ENCODE data around the gene SH3RF3.

Gene SH3RF3

DNA sequence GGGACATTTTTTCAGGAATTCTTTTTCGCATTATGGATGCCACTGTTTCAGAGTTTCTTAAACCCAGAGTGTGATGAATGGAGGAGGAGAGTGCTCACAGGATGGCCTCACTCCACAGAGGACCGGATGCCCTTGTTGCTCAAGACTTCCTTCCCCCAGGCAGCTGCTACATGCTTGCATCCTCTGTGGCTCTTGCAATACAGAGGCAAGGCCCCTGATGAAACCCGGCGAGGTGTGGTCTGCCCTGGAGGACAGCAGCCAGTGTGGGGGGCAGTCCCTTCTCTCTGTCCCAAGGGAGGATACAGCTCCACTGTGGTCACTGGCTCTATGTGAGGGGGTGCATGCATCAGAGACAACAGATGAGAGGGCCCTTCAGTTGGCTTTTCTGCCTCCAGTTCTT, 109.6 kb downstream of the SH3RF3 start:
- DNase-seq (ENCODE audit: low read depth, low spot score) = no peak

DNA sequence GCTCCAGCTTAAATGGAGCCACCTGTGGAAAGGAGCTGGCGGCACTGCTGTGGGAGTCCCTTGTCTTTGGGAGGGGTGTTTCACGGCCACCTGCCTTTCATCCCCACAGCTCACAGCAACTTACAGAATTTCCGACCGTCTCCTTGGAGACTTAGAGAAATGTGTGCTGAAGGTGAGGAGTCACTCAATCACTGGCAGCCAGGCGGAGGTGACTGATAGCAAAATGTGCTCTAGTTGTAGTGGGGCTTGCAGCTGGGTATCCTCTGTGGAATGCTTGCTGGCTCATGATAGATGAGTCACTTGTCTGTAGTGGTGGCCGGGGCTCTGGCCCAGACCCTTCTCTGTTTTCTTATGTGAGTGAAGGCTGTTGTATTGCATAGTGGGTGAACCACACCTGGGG, 110.7 kb downstream of the SH3RF3 start:
- DNase-seq (ENCODE audit: low read depth, low spot score) = no peak

DNA sequence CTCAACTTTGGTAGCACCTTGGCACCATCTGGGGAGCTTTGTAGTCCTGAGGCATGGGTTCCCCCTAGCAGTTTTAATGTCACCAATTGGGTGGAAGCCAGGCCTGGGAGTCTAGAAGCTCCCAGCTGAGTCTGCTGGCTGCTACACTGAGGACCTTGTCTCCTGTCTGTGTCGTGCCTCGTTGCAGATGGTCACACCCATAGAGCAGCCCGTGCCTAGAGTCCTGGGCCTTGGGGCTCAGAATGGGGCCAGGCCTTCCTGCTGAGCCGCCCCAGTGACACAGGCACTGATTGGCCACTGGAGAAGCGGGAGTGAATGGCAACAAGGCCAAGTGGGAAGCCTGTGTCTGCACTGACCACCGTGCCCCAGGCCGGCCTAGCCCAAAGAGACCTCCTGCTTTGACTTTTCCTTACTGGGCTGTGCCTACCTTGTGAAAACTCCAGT, 113.2 kb downstream of the SH3RF3 start:
- DNase-seq (ENCODE audit: low read depth, low spot score) = no peak

DNA sequence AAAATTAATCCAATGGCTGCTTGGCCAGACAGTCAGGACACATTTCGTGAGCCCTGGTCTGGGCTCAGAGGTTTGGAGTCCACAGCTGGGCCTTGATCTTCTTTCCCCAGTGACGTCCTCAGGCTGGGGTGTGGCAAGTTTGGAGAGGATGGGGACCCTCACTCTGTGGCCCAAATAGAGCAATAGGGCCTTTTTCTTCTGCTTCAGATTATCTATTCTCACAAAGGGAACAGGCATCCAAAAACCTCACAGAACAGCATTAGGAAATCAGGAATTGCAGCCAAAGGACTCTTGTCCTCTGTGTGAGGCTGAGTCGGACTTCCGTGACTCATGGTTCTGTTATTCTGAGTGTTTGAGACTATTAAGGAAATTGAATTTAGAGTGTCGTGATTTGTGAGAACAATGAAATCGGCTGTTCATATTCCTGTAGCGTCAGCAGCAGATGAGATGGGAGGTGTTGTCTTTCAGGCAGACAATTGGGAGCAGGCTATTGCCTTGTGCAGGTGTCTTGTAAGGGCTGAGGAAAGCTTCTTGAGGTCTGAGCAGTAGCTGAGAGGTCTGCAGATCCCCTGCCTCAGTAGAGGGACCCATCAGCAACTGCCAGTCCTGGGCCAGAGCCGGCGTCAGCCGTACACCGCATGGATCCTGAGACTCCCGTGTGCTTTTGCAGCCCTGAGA, 113.8 kb downstream of the SH3RF3 start:
- no peak for DNase-seq (ENCODE audit: low read depth, low spot score)

DNA sequence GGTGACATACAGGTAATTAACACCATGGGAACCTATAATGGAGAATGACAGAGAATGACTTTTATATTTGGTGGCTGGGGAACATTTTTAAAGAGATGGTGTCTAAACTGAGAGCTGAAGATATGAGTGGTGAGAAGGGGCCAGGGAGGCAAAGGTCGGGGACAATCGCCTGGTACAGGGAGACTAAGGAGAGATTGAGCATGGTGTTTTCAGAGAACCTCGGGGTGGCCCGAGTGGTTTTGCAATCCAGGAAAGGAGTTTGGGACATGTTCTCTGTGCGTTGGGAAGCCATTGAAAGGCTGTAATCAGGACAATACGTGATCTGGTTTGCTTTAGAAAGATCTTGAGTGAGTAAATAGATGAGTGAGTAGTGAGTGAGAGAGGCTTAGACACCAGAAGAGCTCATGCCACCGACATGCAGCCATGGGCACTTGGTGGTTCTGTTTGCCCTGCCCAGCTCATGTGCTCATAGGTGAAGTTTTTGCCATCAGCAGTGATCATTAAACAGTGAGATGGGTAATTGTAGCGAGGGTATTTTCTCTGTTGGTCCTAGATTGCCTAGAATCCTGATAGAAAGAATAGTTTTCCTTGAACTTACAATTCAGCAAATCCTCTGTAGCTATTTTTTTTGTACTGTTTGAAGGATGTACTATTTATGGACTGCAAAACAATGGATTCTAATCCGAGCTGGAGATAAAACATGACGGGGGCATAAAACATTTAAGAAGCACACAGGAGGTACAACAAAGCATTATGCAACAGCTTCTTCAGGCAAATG, 114.7 kb downstream of the SH3RF3 start:
- no peak for DNase-seq (ENCODE audit: low read depth, low spot score)

DNA sequence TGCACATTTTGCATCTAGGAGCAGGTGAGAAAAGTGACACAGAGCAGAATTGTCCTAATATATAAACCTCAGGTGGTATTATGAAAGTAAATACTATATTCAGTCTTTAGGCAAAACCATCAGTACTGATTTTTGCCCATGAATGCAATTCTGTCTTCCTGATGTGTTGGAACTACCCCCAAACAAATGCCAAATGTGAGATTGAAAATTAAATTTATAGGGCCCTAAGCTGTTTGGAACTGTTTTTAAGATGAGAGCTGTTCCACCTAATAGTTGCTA, 115.2 kb downstream of the SH3RF3 start:
- DNase-seq (ENCODE audit: low read depth, low spot score) = no peak

DNA sequence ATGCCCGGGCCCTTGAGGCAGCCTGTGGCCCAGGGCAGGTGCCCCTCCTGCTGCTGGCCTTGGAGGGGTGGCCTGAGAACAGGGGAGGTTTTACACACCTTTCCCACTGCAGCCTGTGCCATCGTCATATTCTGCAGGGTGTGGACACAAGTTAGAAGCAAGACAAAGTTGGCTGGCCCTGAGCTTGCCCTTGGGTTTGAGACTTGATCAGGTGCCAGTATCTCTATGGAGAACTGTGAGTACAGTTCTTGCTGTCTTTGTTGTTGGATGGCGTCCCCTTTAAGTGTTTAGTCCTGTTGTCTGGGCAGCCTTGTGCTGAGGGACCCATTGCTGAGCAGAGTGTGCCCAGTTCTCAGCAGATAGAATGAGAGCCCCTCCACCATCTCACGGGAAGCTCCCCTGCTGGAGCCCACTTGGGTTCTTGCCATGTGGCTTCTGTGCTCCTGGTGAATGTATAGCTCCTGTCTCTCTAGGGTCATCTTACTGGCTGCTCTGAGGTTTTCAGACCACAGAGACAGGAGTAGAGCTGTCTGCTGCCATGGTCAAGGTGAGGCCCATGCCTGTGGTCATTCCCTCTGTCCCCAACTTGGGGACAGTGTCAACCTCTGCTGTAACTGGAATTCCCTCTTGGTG, 115.9 kb downstream of the SH3RF3 start:
- no peak for DNase-seq (ENCODE audit: low read depth, low spot score)

DNA sequence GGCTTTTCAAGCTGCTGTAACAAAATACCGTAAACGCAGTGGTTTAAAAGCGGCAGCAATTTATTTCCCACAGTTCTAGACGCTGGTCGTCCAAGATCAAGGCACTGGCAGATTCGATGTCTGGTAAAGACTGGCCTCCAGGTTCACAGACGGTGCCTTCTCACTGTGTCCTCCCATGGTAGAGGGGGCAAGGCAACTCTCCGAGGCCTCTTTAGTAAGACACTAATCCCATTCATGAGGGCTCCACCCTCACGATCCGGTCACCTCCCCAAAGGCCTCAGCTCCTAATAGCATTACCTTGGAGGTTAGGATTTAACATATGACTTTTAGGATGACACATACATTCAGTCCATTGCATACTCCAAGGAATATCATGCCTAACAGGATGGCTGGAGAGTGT, 117.2 kb downstream of the SH3RF3 start:
- DNase-seq (ENCODE audit: low read depth, low spot score) = no peak

DNA sequence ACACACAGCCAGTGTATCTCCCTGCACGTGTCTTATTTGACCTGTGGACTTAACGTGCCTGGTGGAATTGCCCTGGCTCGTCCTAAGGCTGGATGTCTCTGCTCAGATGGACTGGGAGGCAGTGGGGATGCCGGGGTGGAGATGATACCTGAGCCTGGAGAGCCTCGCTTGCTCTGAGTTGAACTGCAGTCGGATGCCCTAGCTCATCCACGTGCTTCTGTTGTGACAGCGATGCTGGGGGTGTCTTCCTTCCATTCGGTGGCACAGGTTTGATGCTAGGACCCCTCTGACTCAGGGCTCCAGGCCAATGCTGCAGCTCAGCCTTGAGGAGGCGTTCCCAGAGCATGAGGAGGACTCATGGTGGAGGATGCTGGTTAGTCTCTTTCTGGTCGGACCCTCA, 117.6 kb downstream of the SH3RF3 start:
- no peak for DNase-seq (ENCODE audit: low read depth, low spot score)

DNA sequence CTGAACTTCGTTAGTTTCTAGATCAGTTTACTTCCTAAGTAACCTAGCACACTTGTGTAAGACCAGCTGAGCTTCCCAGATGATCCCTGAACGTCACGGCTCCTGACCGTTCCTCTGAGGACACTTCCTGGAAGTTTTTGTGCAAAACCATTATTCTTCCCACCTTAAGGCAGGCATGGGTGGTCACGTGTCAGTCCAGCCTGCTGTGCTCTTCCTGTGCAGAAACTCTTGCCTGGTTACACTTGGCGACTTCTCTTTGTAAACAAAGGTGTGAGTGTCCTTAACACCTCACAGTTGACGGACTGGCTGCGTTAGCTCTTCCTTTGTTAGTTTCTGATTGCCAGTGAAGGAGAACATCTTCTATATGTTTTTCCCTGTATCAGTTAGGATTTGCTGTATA, 118.3 kb downstream of the SH3RF3 start:
- DNase-seq (ENCODE audit: low read depth, low spot score) = no peak

DNA sequence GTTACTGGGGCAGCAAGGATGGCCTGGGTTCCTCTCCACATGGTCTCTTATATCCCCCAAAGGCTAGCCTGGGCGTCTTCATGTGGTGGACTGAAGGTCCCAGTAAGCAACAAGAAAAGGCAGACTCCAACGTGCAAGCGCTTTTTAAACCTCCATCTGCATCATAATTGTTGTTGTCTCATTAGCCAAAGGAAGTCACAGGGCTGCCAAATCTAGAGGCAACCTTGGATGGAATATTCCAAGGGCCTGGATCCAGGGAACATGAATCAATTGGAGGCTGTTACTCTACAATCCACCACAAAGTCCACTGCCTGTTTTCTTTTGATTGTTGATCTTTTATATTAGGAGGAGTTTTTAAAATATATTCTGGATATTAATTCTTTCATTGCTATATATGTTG, 118.8 kb downstream of the SH3RF3 start:
- DNase-seq (ENCODE audit: low read depth, low spot score) = no peak

DNA sequence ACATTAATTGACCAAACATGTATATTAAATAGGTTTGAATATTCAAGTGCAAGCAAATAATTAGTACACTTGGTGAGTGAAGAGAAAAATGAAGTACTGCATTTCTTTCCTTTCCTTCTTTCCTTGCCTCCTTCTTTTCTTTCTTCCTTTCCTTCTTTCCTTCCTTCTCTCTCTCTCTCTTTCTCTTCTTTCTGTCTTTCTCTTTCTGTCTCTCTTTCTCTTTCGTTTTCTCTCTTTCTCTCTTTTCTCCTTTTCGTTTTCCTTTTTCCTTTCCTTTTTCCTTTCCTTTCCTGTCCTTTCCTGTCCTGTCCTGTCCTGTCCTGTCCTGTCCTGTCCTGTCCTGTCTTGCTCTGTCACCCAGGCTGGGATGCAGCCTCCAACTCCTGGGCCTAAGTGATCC, 119.6 kb downstream of the SH3RF3 start:
- DNase-seq (ENCODE audit: low read depth, low spot score) = no peak

DNA sequence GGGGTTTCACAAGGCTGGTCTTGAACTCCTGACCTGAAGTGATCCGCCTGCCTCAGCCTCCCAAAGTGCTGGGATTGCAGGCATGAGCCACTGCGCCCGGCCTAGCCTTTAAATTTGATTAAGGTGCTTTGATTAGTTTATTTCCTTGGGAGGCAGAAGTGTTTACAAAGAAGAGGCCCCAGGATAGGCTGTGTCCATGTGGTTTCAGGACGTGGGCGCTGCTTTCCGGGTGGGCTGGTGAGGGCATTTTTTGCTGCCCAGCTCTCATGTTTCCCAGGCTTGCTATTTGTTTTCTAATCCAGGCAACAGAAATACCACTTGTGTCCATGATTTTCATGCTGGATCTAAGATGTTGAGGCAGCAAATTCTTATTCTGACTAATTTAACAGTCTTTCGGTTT, 124.2 kb downstream of the SH3RF3 start:
- no peak for DNase-seq (ENCODE audit: low read depth, low spot score)

DNA sequence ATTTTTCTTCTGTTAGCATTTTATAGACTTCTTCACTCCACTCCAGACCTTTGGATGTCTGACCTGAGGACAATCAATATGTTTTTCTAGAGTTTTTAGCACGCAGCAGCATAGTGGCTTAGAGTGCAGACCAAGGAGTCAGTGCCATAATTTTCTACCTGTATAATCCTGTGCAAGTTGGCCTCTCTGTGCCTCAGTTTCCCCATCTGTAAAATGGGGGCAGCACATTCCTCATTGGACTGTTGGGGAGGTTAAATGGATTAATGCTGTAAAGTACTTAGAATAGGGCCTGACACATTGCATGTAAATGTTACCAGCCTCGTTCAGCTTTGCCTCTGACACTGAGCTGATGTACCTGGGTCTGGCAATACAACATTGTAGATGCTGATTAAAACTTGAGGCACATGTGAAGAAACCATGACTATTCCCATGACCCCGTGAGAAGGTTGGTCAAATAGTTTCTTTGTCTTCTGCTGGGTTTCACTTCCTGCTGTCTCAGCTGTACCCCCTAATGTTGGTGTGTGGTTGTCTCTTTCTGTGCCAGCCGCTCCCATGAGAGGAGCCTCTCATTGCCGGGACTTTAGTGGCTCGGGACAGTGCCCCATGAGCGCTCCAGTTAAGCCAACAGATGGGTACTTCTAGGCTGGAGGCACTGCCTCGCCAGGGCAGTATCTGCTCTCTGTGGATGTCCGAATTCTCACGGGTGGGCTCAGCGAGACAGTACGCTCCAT, 125.3 kb downstream of the SH3RF3 start:
- no peak for DNase-seq (ENCODE audit: low read depth, low spot score)

DNA sequence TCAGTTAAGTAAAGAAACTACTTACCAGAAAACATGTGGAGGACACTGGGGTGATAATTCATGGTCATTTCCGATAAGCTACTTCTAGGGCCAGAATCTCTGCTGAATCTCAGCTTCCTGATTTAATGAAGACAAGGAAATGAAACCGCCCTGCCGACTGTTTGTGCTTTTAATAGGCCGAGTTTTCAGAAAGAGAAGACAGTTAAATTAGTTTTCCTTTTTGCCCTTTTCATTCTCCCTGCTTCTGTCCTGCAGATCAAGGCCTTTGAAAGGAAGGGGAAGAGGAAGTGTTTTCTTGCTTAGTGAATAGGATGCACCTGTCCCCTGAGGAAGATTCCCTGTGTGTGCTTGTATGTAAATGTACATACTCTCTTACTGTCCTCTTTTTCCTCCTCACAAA, 126.6 kb downstream of the SH3RF3 start:
- no peak for DNase-seq (ENCODE audit: low read depth, low spot score)

DNA sequence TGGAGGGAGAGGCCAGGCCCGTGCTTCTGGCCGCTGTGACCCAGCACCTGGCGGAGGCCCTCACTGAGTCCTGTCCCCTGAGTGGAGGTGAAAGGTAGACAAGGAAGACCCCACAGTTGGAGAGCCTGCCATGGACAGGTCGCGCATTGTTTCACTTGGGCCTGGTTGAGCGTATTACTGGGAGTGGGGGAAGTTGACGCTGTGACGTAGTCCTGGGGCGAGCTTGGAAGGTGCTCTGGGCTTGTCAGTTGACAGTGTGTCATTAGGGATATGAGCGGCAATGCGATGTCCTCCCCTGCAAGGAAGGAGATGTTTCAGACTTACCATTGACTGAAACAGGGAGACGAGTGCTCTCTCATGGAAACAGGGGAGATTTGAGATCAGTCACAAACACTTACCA, 127.1 kb downstream of the SH3RF3 start:
- no peak for DNase-seq (ENCODE audit: low read depth, low spot score)

DNA sequence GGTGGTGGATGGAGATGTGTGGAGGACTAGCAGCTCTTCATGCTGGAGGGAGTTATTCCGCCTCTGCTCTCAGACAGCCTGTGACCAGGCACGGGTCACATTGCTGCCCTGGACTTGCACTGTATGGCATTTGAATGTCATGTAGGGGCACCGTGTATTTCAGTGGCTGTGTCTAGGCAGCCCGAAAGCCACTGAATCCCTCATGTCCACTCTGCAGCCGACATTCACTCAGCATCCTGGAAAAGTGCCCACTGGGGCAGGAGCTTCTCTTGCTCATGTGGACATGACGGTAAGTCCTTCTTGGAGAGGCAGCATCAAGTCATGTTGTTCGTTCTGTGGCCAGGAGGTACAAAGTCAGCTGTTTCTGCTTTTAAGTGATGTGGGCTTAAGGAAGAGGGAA, 127.9 kb downstream of the SH3RF3 start:
- no peak for DNase-seq (ENCODE audit: low read depth, low spot score)

DNA sequence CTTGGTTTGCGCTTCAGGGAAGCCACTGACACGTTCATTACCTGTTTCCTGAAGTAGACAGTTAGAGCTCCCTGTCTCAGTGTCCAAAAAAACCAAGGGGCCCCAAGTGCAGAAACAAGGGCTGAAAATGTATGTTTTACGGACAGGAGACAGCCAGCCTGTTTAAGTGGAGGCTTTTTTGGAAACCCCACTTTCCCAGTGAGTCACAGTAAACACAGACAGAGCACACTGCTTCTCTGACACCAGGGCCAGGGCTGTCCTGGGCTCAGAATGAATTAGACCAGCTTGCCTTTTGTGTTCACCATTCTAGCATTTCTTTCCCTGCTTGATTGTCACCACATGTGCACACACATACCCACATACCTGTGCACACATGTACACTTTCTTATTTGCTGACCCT, 128.6 kb downstream of the SH3RF3 start:
- DNase-seq (ENCODE audit: low read depth, low spot score) = no peak

DNA sequence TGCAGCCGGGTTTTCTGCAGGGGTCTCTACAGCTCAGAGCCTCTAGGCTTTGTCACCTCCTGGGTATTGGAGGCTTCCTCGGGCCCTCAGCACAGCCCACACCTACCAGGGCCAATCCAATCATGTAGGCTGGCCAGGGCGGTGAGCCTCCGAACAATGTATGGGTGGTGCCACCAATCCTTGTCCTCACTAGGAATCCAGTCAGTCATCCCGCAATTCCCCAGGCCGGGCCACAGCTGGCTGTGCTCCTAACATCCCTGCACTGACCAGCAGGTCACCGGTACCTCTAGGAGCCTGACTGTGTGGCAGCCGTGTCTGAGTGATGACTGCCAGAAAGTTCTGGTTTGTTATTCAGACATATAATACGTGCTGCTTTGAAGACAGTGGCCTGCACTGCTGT, 129.4 kb downstream of the SH3RF3 start:
- no peak for DNase-seq (ENCODE audit: low read depth, low spot score)

DNA sequence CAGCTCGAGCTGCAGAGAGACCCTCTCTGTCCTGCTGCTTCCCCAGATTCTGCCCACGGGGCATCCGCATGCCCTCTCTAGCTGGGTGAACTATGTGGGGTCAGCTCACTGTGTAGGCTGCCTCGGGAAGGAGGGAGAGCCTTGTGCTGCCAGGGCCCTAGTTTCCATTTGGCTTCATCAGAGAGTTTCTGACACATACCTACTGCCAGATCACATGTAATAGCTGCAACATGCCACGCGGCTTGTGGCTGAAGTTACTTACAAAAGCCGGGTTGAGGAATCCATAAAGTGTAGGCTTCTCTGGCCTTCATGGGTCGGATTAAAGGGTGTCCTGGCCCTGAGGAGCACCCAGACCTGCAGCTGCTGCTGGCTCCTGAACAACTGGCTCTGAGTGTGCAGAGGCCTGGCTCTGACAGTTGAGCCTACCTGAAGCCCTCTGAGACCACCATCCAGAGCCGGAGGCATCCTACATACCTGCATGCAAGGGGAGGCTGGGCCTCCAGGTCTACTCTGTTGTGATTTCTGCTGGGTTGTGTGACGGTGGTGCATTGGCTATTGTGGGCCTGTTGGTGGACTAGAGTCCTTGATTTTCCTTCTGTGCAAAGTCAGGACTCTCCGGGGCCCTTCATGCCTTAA, 130.0 kb downstream of the SH3RF3 start:
- DNase-seq (ENCODE audit: low read depth, low spot score) = no peak

DNA sequence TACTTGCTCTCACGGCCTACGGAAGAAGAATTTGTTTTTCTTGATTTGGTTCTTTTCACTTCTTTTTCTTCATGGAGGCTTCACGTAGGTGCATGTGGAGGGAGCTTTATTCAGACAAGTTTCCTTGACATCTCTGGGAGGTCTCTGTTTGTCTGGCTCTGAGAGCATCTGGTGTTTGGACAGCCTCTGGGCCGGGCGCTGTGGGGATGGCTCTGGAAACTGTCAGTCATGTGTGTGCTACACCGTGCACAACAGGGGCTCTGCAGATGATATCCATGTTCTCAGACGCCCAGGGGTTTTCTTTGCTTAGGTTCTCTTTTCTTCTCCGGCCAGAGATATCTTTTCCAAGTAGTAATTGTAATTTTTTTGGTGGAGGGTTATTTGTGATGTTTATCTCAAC, 130.7 kb downstream of the SH3RF3 start:
- no peak for DNase-seq (ENCODE audit: low read depth, low spot score)
